A549 (cell line): ENCODE data around the gene LCN2. TPM values are rescaled to one million over a fixed set of nuclear protein-coding genes. Genes with fewer than 3 reads are reported as not detected.
A peak's percentile ranks its signal among the peaks of the same experiment; 100 is the strongest.
"Not testable (repeated sequence)": the region's sequence is repeated elsewhere in the genome, so short reads cannot be mapped to it uniquely, and the experiment has no call there.

Experiments used
- ATAC-seq, 2 experiments: fragments of 200-7000 bp in 1 of 2; fragments of >200 bp in 1 of 2; cut with Nextera tagmentation in 1 of 2; cut with Tn5 transposase in 1 of 2; 3 replicates each; pipeline versions ENCODE4 v1.8.0 to v1.9.1; 2018 to 2020; ENCODE audit warnings: mild to moderate bottlenecking in 1 of 2, moderate library complexity in 1 of 2
- CTCF ChIA-PET: fragments of 300-600 bp; sonication (Branson Sonifier 250); formaldehyde crosslinking; extraction: SDS; loops from one replicate; lab custom pipeline; 2021; ENCODE audit warnings: antibody characterized with exemption, inconsistent platforms; lab: Yijun Ruan, JAX
- POLR2A ChIA-PET: fragments of 350-600 bp; formaldehyde crosslinking; extraction: SDS; loops from one replicate; lab custom pipeline; 2021; ENCODE audit warnings: antibody characterized with exemption, inconsistent platforms; lab: Yijun Ruan, JAX
- DNase-seq, 2 experiments: peaks; one replicate each; pipeline versions ENCODE4 v3.0.0 to v3.0.0-alpha.2; 2011 to 2016; ENCODE audit warnings: low read depth in 1 of 2, low spot score in 1 of 2
- FAIRE-seq: peaks from 2 replicates; lab custom pipeline; 2011; peaks lifted over from hg19 to GRCh38; lab: Jason Lieb, UNC
- H3K27ac ChIP-seq, 2 experiments: fragments of >200 bp; sonication (Bioruptor Twin); formaldehyde crosslinking; 3 replicates each; pipeline ENCODE4 v1.5.1; 2016 to 2017
- H3K4me1 ChIP-seq: fragments of >200 bp; sonication (Bioruptor Twin); formaldehyde crosslinking; 3 replicates; pipeline ENCODE4 v1.6.1; 2016
- H3K4me2 ChIP-seq: fragments of >200 bp; sonication (Bioruptor Twin); formaldehyde crosslinking; 3 replicates; pipeline ENCODE4 v1.6.1; 2016
- H3K4me3 ChIP-seq: fragments of >200 bp; sonication (Bioruptor Twin); formaldehyde crosslinking; 3 replicates; pipeline ENCODE4 v1.5.1; 2016
- H3K9me3 ChIP-seq: fragments of >200 bp; sonication (Bioruptor Twin); formaldehyde crosslinking; 3 replicates; pipeline ENCODE4 v1.6.1; 2016
- ATOH8 ChIP-seq: fragments of 250-450 bp; sonication (Bioruptor Pico); IDR thresholded peaks from 2 replicates; pipeline ENCODE4 v1.5.0; 2020; ENCODE audit warnings: low read depth, mild to moderate bottlenecking, moderate library complexity
- CEBPB ChIP-seq, 2 experiments: fragments of >200 bp in 1 of 2; sonication (Bioruptor Twin) in 1 of 2; formaldehyde crosslinking in 1 of 2; IDR thresholded peaks; 2 replicates each; pipeline ENCODE4 v1.6.1; 2012 to 2016
- CHD2 ChIP-seq: fragments of 150-350 bp; IDR thresholded peaks from 2 replicates; pipeline ENCODE4 v1.6.1; 2014; ENCODE audit warnings: low read length; ENCODE audit not compliant: partially characterized antibody
- CTCF ChIP-seq: fragments of >200 bp; sonication (Bioruptor Twin); formaldehyde crosslinking; IDR thresholded peaks from 3 replicates; pipeline ENCODE4 v1.5.1; 2016
- EHF ChIP-seq: fragments of 250-450 bp; sonication (Bioruptor Pico); IDR thresholded peaks from 2 replicates; pipeline ENCODE4 v1.5.0; 2020; ENCODE audit warnings: mild to moderate bottlenecking
- EHMT2 ChIP-seq: fragments of 200-600 bp; sonication (generic); IDR thresholded peaks from 2 replicates; pipeline ENCODE4 v1.6.1; 2016; ENCODE audit warnings: antibody characterized with exemption, low read depth, mild to moderate bottlenecking, moderate library complexity
- HMGXB4 ChIP-seq: fragments of 250-450 bp; sonication (Bioruptor Pico); IDR thresholded peaks from 2 replicates; pipeline ENCODE4 v1.5.0; 2021; ENCODE audit warnings: mild to moderate bottlenecking, moderate library complexity, borderline replicate concordance
- KDM1A ChIP-seq: fragments of 200-600 bp; sonication (generic); IDR thresholded peaks from 2 replicates; pipeline ENCODE4 v1.6.1; 2016; ENCODE audit warnings: low read depth, mild to moderate bottlenecking
- KDM5A ChIP-seq: fragments of 200-600 bp; sonication (generic); IDR thresholded peaks from 2 replicates; pipeline ENCODE4 v1.6.1; 2016; ENCODE audit warnings: antibody characterized with exemption, mild to moderate bottlenecking
- MAZ ChIP-seq: fragments of 150-350 bp; IDR thresholded peaks from 2 replicates; pipeline ENCODE4 v1.6.1; 2014; ENCODE audit warnings: antibody characterized with exemption, low read depth, low read length, borderline replicate concordance
- NFE2L2 ChIP-seq: fragments of 150-350 bp; conservative IDR thresholded peaks from 2 replicates; pipeline ENCODE4 v1.6.1; 2014; ENCODE audit warnings: low read length
- PBX3 ChIP-seq: IDR thresholded peaks from 2 replicates; pipeline ENCODE4 v1.6.1; 2012
- RAD21 ChIP-seq, 2 experiments: fragments of >200 bp in 1 of 2; sonication (Bioruptor Twin) in 1 of 2; formaldehyde crosslinking in 1 of 2; IDR thresholded peaks in 1 of 2; conservative IDR thresholded peaks in 1 of 2; 2 replicates in 1 of 2; 3 replicates in 1 of 2; pipeline ENCODE4 v1.6.1; 2012 to 2018; ENCODE audit warnings: inconsistent platforms in 1 of 2
- RFX5 ChIP-seq: fragments of 450-650 bp; IDR thresholded peaks from 2 replicates; pipeline ENCODE4 v1.7.1; 2014; ENCODE audit warnings: antibody characterized with exemption, mild to moderate bottlenecking, moderate library complexity
- SMC3 ChIP-seq: fragments of >200 bp; sonication (Bioruptor Twin); formaldehyde crosslinking; IDR thresholded peaks from 3 replicates; pipeline ENCODE4 v1.6.1; 2018; ENCODE audit warnings: inconsistent platforms
- SREBF2 ChIP-seq: fragments of 450-650 bp; IDR thresholded peaks from 2 replicates; pipeline ENCODE4 v1.6.1; 2014; ENCODE audit warnings: mild to moderate bottlenecking, moderate library complexity
- TP53 ChIP-seq: fragments of 250-450 bp; sonication (Bioruptor Pico); IDR thresholded peaks from 2 replicates; pipeline ENCODE4 v1.5.0; 2021; ENCODE audit warnings: mild to moderate bottlenecking, moderate library complexity
- USF2 ChIP-seq: fragments of 450-650 bp; IDR thresholded peaks from 2 replicates; pipeline ENCODE4 v1.6.1; 2014; ENCODE audit warnings: antibody characterized with exemption
- ZNF302 ChIP-seq: fragments of 250-450 bp; sonication (Bioruptor Pico); IDR thresholded peaks from 2 replicates; pipeline ENCODE4 v1.9.0; 2021; ENCODE audit warnings: inconsistent platforms, mild to moderate bottlenecking, moderate library complexity
- WGBS: methylation state at CpG from one replicate; pipeline ENCODE4 v1.1.6; 2017; ENCODE audit errors: missing lambda C conversion rate; 5-methylcytosine and 5-hydroxymethylcytosine counted together
- polyA plus RNA-seq, 4 experiments: library from polyadenylated mRNA; depleted of rRNA in 3 of 4; stranded (reverse); fragments of >200 nt; fragmentation: RNase III in 1 of 4; extraction: RNeasy Plus Mini Kit Qiagen cat#74134 plus additional on column Dnase treatment in 1 of 4; gene quantifications; 2 replicates in 3 of 4; 3 replicates in 1 of 4; pipeline ENCODE4 v1.2.3, GENCODE V29; 2011 to 2017

LCN2 gene
- polyA plus RNA-seq, 2 of the 4 experiments (the other 2 are of a cell fraction): 2.3 to 11.9 TPM

GRCh38 chr9:128181480-128181879 lies 32.2 kb downstream of the LCN2 start:
- H3K9me3 ChIP-seq, POLR2A ChIA-PET, H3K4me1 ChIP-seq, H3K4me2 ChIP-seq, H3K27ac ChIP-seq, FAIRE-seq, H3K4me3 ChIP-seq: not testable (repeated sequence)
- 32% methylated on average over 8 of the region's 12 CpGs for WGBS
- CTCF ChIA-PET: interaction anchor here (0.7 to 9.6 kb wide), 11 partner anchors 9 to 92 kb away, joined by 3 to 41 read pairs (median 4); partner anchors contain the start of genes BBLN and CIZ1
- DNase-seq: peak in 1 of 2 experiments; percentile 69
- TF ChIP-seq CTCF (peak; percentile 33), SMC3 (peak; percentile 24; the same call in 1 of the 3 replicates), RAD21 (conservative IDR thresholded peaks at IDR 0.05 in 1 of 2, IDR thresholded peaks at IDR 0.05 in 1 of 2) (peak; percentile 26 to 46; a peak in 3 of 5 replicates)
- TF ChIP-seq, all 56 proteins: peak for 3; not testable (repeated sequence) for 53
- peak in 1 of 2 experiments; percentile 44; a peak in 2 of 6 replicates for ATAC-seq

- 87% methylated on average over 12 of the region's 12 CpGs for WGBS
- DNase-seq: no peak
- ATAC-seq: peak; percentile 12 to 43; a peak in 4 of 6 replicates
- no peak for TF ChIP-seq USF2
- no peak for TF ChIP-seq KDM5A
- TF ChIP-seq EHMT2: no peak
- no peak for TF ChIP-seq CEBPB (IDR thresholded peaks at IDR 0.05)
- TF ChIP-seq TP53: no peak
- TF ChIP-seq ZNF302: no peak
- TF ChIP-seq MAZ: no peak
- TF ChIP-seq KDM1A: no peak
- no peak for TF ChIP-seq NFE2L2
- no peak for TF ChIP-seq EHF (CRISPR knock-in tag)
- TF ChIP-seq SREBF2: no peak
- no peak for TF ChIP-seq PBX3
- TF ChIP-seq HMGXB4 (CRISPR knock-in tag): no peak
- TF ChIP-seq RFX5: no peak
- no peak for TF ChIP-seq CHD2
- no peak for TF ChIP-seq ATOH8 (CRISPR knock-in tag)
- Histone ChIP-seq H3K4me2 (no peak overlapping the region), H3K9me3 (peaks cover 8% of the 10 kb centered on the region; the same call in 2 of the 3 replicates), H3K27ac (no peak overlapping the region), H3K4me3 (no peak overlapping the region), H3K4me1 (no peaks in the 10 kb centered on the region)
- POLR2A ChIA-PET: no interaction called here
- CTCF ChIA-PET: interaction anchor here (1.1 to 6.7 kb wide), 11 partner anchors 8 to 72 kb away, joined by 3 to 41 read pairs (median 5); partner anchors contain the start of gene DNM1
- FAIRE-seq: no peak
These were observed 33.8 kb downstream of the LCN2 start for GRCh38 chr9:128182893-128183588.
